ENCODE measurements around the gene RIOX2. TPM values are rescaled to one million over a fixed set of nuclear protein-coding genes. Genes with fewer than 3 reads are reported as not detected.

Gene RIOX2
- total and polyA plus RNA-seq, 2 of the 13 experiments (the other 11 are each of a cell fraction or from before 2014, with no cell fraction given), result 19.9 to 43.3 TPM

DNA sequence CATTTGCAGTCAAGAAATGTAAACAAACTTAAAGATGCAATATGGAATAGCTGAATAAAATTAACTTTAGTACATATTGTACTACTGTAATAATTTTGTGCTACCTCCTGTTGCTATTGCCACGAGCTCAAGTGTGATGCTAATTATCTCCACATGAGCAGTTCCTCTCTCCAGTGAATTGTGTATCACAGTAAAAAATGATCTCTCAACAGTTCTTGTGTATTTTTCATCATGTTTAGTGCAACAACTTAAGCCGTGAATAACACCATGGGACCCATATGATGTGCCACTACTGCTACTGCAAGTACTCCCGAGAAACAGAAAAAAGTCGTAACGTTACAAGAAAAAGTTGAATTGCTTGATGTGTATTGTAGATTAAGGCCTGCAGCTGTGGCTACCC is 12.4 kb downstream of the RIOX2 start (continued):
- TF ChIP-seq NFATC3 (CRISPR knock-in tag; IDR thresholded peaks at IDR 0.05) (no peak), SUZ12 (IDR thresholded peaks at IDR 0.05; ENCODE audit: low read depth, low read length) (no peak), IKZF1 (IDR thresholded peaks at IDR 0.05) (no peak), CHD4 (IDR thresholded peaks at IDR 0.05; ENCODE audit: borderline replicate concordance, low read length) (no peak)
- TF ChIP-seq, protein P1, sequence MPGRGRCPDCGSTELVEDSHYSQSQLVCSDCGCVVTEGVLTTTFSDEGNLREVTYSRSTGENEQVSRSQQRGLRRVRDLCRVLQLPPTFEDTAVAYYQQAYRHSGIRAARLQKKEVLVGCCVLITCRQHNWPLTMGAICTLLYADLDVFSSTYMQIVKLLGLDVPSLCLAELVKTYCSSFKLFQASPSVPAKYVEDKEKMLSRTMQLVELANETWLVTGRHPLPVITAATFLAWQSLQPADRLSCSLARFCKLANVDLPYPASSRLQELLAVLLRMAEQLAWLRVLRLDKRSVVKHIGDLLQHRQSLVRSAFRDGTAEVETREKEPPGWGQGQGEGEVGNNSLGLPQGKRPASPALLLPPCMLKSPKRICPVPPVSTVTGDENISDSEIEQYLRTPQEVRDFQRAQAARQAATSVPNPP (CRISPR knock-in tag; IDR thresholded peaks at IDR 0.05), result no peak

DNA sequence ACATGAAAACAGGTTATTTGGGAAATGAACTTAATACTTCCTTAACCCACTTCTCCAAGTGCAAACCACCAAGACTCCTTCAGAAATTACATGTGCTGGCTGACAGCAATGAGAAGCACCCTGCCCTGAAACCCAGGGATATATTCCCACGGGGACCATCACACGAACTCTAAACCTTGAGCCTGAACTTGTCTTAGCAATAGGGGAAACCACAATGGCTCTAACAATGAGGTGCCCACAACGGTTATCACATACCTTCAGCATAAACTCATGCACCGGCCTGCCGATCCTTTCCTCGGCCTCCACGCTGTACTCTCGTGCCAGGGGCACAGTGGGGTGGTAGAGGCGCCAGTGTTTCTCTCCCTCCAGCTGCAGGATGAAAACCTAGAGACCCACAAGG is 13.4 kb downstream of the RIOX2 start:
- H3K9me3 ChIP-seq (ENCODE audit: low read length), result no peaks in the 10 kb centered on the region
- no peaks in the 10 kb centered on the region for H3K27me3 ChIP-seq (ENCODE audit: control insufficient read depth in 1 of 2, insufficient read depth in 2 of 2, low read length in 2 of 2)
- peaks cover 18 to 72% of the 10 kb centered on the region in 2 experiments for H3K36me3 ChIP-seq (replicated peaks in 1 of 2; ENCODE audit: control insufficient read depth in 1 of 2, insufficient read depth in 2 of 2, low read length in 2 of 2)
- H3K27ac ChIP-seq (ENCODE audit: extremely low read length, insufficient read depth, low read length), result no peak overlapping the region
- H3K9ac ChIP-seq (ENCODE audit: insufficient read depth, low read depth, low read length), result no peak overlapping the region
- ATAC-seq, result no peak
- peaks cover 7% of the 10 kb centered on the region; the same call in 1 of the 2 replicates for H3K4me1 ChIP-seq (ENCODE audit: insufficient read depth, low read length)
- no peak overlapping the region for H2AFZ ChIP-seq (ENCODE audit: low read length)
- H3K4me3 ChIP-seq (replicated peaks in 1 of 3; ENCODE audit: insufficient read depth in 1 of 3, low read depth in 2 of 3, low read length in 3 of 3), result no peak overlapping the region
- POLR2A ChIA-PET, result interaction anchor here (0.7 kb wide), 2 partner anchors 8 to 13 kb away, joined by 3 to 4 read pairs; no protein-coding TSS in a partner anchor
- H3K79me2 ChIP-seq (ENCODE audit: insufficient read depth, low read length), result peaks cover 16% of the 10 kb centered on the region
- H3K4me2 ChIP-seq (ENCODE audit: low read depth, low read length), result no peak overlapping the region
- in situ Hi-C loops (cut with HindIII; ENCODE audit: extremely low pct_ligation_motif_present, low pct_unique_long_range_greater_than_20kb) (no loop called here), intact Hi-C loops (cut with micrococcal nuclease; ENCODE audit: unreplicated experiment) (no loop called here)
- H4K20me1 ChIP-seq (ENCODE audit: insufficient read depth, low read length), result no peaks in the 10 kb centered on the region
- no peak for FAIRE-seq
- TF ChIP-seq, protein P2, sequence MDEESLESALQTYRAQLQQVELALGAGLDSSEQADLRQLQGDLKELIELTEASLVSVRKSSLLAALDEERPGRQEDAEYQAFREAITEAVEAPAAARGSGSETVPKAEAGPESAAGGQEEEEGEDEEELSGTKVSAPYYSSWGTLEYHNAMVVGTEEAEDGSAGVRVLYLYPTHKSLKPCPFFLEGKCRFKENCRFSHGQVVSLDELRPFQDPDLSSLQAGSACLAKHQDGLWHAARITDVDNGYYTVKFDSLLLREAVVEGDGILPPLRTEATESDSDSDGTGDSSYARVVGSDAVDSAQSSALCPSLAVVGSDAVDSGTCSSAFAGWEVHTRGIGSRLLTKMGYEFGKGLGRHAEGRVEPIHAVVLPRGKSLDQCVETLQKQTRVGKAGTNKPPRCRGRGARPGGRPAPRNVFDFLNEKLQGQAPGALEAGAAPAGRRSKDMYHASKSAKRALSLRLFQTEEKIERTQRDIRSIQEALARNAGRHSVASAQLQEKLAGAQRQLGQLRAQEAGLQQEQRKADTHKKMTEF (CRISPR knock-in tag; IDR thresholded peaks at IDR 0.05), result no peak
- no peak for TF ChIP-seq POLR2AphosphoS5 (IDR thresholded peaks at IDR 0.05; ENCODE audit: low read depth, low read length)
- no peak for TF ChIP-seq ZNF790 (CRISPR knock-in tag; IDR thresholded peaks at IDR 0.05; ENCODE audit: borderline replicate concordance)
- no peak for TF ChIP-seq STAG1 (CRISPR knock-in tag; IDR thresholded peaks at IDR 0.05)
- BruUV-seq (replicated peaks), result no TSS peak
- WGBS (ENCODE audit: low lambda C conversion rate), result 92% methylated on average over 9 of the region's 9 CpGs
- CTCF ChIA-PET (ENCODE audit: low intra/inter-chr PET ratio, low total read pairs), result no interaction called here
- DNase-seq (ENCODE audit: low spot score), result no peak

Data from HepG2 (cell line).